Germinal center (tissue), 1 donor: ENCODE data around the gene NR2C2AP.
A peak's percentile ranks its signal among the peaks of the same experiment; 100 is the strongest.
"Not testable (repeated sequence)": the region's sequence is repeated elsewhere in the genome, so short reads cannot be mapped to it uniquely, and the experiment has no call there.

Experiments used
- DNase-seq: peaks from one replicate; pipeline ENCODE4 v3.0.0; 2012; ENCODE audit warnings: mixed read lengths, low spot score

Gene NR2C2AP

DNA sequence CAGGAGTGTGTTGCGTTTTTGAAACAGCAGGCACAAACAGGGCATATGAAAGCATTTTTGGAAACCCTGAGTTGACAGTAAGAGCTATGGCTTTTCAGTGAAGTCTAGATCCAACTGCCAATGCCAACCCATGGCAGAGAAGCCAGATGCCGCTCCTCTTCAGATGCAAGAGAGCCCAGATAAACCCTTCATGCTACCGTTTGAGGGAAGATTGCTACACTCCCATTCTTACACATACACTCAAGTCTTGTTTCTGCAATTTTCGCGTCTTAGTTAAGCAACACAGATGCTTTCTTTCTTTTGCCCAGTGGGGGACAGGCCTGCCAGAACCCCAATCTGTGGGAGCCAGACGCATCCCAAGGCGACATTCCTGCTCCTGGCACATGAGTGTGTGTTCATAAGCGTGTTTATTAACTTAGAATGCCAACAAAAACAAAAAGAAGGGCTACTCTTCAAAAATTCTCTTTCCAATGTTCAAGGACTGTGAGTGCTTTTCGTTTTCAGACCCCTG, 21.7 kb downstream of the NR2C2AP start:
- no peak for DNase-seq

DNA sequence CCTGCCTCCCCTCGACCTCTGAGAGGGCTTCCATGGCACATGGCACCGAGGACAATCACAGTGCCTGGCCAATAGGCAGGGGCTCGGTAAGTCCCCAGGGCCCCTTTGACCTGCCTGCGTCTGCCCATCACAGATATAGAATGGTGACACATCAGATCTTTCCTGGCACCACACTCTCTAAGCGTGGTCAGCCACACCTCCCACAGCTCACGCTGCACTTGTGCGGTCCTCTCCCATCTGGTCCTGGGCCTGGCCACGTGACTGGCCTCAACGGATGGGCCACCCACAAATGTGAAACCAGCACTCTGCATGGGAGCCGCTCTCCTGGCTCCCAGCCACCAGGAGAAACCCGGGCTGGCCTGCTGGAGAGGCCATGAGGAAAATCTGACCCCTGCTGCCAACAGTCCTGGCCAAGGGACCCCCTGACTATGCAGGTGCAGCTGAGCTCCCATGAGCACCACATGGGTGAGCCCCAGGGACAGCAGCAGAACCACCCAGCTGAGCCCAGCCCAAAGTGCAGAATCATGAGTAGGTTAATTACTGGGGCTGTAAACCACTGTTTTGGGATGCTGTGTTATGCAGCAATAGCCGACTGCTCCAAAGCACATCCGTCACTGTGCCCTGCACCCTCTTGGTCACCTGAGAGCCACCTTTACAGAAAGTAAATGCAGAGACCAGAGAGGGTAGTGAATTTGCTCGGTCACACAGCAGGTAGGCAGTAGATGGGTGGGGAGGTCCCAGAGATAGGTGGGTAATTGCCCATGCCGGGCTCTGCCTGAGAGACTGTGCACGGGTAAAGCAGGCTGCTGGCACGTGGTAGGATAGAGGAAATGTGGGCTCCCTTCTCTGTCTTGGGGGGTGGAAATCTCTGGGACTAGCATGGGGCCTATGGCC, 23.4 kb downstream of the NR2C2AP start:
- no peak for DNase-seq

DNA sequence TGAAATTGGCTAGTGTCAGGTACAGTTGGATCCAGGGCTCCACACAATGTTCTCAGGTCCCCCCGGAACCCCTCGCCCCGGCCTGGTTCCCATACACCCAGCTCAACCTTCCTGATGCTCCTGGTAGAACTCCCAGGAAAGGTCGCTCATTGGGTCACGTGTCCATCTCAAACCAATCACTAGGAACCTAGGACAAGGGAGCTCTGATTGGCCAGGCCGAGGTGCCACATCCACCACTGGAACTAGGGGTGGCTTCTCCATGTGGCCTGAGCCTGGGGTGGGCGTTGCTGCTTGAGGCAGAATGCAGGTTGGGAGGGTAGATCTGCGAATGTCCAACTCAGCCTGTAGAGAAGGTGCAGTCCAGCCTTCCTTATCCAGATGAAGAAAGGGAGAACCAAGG, 26.3 kb downstream of the NR2C2AP start:
- DNase-seq = no peak

DNA sequence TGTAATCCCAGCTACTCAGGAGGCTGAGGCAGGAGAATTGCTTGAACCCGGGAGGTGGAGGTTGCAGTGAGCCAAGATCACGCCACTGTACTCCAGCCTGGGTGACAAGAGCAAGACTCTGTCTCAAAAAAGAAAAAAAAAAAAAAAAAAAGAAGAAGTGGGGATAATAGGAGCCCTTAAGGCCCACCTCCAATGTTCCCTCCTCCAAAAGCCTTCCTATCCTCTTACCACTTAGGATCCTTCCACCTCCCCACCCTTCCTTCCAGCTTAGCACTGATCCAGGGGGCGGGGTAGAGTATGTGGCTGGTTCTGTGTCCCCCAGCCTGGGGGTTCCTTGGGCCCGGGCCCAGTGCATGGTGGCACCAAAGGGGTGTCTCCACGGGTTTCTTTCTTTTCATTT, 30.0 kb downstream of the NR2C2AP start:
- DNase-seq = not testable (repeated sequence)

DNA sequence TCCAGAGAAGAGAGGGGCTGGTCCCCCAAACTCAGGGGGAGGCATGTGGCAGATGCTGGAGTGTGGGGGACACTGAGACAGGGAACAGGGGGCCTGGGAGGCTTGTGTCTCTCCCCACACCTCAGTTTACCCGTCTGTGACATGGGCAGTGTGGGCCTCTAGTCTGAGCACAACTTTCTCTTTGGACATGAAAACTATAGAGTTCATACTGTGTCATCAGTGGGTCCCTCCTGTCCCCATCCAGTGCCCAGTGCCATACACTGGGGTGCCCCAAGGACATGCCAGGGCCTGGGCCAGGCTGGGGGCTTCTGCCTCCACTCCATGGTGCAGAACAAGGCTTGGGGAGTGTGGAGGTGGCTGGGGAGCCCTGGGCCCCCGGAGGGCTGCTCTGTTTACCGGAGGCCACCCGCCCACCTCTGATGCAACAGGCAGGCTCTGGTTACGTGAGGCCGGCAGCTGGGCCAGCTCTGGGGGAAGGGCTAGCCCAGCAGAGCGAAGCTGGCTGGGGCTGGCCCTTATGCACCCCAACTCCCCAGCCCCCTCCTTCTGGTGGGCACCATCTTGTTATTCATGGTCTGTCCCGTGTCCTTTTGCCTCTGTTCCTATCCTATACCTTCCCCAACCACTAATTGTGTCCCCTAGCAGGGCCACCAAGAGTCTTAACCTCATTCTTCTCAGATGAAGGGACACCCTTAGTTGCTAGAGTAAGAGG, 31.2 kb downstream of the NR2C2AP start:
- DNase-seq = peak; percentile 34

DNA sequence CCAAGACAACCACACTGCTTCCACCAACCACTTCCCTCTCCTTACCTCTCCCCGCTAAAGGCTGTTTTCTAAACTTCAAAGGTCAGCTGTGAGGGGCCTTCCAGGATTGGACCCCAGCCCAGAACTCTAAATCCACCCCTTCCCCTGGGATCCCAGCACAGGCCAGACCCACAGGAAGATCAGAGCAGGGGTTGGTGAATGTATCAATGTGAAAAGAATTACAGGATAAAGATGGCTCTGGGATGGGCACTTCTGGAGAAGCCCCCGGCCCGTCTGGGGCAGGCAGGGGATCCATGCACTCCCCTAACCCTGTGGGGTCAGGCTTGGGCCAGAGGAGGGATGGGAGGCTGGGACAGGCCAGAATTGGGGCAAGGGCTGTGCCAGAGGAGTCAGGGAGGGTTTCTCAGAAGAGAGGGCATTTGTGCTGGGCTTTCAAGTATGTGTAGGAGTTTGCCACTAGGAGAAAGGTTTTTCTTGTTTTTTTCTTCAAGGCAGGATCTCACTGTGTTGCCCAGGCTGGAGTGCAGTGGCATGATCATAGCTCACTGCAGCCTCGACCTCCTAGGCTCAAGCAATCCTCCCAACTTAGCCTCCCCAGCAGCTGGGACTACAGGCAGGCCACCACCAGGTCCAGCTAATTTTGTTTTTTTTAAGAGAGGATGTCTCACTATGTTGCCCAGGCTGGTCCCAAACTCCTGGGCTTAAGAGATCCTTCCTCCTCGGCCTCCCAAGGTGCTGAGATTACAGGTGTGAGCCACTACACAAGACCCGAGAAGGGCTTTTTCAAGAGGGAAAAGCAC, 32.1 kb downstream of the NR2C2AP start:
- no peak for DNase-seq

DNA sequence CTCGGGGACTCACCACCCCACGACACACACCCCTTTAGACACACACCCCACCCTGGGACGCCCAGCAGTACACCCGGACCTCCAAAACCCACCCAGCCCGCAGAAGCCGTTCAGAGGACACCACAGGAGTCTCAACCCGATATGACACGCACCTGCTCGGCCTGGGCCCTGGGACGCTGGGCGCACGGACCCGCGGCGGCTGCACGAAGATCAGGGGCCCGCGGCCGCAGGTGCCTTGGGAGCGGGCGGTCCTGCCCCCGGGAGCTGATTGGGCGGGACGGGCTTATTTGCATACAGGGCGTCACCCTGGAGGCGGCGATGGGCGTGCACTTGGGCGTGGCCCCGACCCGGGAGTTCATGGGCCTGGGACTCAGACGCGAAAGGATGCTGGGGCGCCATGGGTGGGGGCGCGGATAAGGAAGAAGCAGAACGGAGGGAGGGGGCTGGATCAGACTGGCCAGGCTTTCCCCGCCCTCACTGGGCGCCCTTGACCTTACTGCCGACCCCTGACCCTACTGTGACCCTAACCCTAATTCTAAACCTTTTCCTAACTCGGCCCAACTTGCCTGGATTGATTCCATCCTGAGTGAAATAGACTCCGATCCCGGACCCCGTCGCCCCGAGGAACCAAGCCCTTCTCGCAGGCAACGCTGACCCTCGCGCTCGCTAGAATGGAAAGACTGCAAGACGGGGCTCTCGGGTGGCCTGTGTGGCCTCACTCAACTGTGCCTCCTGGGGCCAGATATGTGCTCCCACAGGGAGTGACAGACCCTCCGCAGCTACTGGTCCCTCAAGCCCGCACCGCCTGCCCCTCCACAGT, 33.0 kb downstream of the NR2C2AP start, which contains the start of gene MEF2B:
TSS of gene MEF2B (minus strand) at position 211 of the 820 bp plus-strand sequence. CDS start 19,528 bp downstream, outside the sequence.
- peak; percentile 96 for DNase-seq

DNA sequence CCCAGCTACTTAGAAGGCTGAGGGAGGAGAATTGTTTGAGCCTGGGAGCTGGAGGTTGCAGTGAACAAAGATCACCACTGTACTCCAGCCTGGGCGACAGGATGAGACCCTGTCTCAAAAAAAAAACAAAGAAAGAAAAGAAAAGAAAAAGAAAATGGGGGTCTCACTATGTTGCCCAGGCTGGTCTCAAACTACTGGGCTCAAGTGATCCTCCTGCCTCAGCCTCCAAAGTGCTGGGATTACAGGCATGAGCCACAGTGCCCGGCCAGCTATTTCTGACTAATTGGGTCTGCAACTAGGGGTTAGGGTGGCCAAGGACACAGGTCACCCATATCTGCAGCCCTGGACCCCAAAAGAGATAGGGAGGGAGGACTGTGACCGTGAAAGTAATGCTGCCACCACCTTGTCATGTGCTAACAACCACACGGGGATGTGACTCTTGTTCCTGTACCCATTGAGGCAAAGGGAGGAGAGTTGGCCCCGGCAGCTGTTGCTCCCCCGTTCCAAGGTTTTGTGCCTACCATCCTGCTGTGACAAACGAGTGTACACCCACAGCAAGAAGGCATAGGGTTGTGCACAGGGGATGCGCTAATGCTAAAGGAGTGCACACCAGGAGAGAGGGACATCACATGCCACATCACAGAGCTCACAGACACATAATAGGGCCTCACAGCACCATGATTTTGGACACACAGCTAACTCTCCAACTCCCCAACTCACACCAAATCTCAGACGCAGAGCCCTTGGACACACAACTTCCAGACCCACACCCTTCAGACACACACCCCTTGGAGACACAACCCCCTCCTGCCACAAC, 33.8 kb downstream of the NR2C2AP start:
- no peak for DNase-seq

DNA sequence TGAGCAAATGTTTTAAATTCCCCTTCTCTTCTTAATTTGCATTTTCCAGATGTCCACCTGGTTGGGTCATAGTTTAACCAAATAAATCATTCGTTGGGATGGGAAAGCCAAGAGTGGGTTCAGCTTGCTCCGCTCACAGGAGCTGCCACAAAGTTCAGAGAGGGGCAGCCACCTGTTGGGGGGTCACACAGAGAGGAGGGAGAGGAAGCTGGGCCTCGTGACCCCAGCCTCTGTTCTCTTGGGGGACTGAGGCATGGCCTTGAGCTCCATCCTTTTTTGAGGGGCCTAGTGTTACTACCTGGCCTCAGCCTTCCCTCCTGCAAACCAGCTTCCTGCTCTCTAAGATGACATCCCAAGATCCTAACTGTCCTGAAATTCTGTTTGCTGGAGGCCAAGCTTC, 35.6 kb downstream of the NR2C2AP start:
- no peak for DNase-seq

DNA sequence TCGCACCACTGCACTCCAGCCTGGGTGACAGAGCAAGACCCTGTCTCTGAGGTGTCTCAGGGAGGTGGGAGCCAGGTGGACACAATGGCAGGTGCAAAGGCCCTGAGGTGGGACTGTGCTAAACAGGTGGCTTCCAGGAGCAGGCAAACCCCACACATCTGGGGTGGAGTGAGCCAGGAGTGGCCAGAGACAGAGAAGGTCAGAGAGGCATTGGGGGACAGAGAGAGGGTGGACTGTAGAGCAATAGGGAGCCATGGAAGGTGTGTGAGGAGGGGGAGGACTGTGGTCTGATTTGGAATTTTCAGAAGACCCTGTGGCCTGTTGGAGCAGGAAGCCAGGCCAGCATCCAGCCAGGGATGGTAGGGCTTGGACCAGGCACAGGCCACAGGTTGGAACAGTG, 37.8 kb downstream of the NR2C2AP start:
- no peak for DNase-seq

DNA sequence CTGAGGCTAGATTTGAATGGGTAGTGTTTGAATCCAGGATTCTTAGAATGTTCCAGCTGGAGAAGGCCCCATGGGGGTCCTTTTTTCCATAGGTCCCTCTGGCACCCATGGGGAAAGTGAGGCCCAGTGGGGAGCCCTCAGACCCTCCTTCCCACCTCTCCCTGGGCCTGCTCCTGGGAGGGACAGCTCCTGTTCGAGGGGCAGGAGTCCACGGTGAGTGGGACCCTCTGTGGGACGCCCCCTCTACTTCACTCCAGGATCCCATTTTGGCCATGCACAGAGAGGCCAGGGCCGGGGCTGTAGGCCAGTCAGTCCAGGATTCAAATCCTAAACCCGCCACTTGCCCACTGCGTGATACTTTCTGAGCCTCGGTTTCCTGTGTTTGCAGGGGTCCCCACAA, 40.7 kb downstream of the NR2C2AP start:
- DNase-seq = no peak

DNA sequence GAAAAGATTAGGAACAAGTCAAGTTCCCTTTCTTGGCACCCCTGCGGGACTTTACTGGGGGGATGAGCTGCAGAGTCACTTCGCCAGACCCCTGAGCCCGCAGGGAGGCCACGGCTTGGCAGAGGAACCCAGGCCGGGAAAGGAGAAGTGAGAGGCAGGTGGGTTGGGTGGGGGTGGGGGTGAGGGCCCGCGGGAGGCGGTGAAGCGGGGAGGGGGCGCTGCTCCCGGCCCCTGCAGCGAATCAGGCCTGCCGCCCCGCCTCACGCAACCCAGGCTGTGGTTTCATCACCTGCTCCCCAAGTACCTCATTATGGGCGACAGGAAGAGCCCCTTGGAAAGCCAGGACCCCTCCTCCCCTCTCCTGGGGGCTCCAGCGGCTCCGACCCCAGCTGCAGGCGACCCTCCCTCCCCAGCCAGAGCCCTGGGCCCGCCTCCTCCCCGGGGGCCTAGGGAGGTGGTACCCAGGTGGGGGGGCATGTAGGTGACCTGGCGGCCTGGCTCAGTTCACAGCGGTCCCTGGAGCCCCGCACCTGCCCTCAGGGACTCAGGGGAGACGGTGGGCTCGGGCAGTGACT, 42.7 kb downstream of the NR2C2AP start:
- DNase-seq = peak; percentile 87

DNA sequence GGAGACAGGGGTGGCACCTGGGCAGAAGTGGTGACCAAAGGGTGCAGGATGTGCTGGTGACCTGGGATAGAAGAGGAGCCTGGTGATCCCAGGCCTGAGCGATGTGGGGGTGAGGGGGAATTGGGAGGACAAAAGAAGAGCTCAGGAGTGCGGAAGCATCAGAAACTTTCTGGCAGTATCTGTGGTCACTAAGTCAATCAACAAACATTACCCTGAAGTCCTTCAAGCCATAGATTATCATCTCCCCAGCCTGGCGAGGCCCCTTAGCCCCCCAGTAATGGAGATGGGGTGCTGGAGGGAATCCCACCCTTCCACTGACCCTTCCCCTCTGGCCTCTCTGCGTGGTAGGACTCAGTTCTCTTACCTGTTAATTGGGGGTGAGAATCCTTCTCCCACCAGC, 43.7 kb downstream of the NR2C2AP start:
- no peak for DNase-seq

DNA sequence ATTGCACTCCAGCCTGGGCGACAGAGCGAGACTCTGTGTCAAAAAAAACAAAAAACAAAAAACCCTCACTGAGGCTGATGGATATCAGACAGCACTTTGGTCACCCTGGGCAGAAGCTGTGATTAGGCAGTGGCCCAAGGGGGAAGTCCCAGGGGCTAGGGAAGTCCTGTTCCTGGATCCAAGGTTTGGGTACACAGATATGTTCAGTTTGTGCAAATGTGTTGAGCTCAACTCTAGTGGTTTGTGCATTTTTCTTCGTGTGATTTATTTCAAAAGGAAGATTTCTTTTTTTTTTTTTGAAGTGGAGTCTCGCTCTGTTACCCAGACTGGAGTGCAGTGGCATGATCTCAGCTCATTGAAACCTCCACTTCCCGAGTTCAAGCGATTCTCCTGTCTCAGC, 45.4 kb downstream of the NR2C2AP start:
- DNase-seq = no peak

DNA sequence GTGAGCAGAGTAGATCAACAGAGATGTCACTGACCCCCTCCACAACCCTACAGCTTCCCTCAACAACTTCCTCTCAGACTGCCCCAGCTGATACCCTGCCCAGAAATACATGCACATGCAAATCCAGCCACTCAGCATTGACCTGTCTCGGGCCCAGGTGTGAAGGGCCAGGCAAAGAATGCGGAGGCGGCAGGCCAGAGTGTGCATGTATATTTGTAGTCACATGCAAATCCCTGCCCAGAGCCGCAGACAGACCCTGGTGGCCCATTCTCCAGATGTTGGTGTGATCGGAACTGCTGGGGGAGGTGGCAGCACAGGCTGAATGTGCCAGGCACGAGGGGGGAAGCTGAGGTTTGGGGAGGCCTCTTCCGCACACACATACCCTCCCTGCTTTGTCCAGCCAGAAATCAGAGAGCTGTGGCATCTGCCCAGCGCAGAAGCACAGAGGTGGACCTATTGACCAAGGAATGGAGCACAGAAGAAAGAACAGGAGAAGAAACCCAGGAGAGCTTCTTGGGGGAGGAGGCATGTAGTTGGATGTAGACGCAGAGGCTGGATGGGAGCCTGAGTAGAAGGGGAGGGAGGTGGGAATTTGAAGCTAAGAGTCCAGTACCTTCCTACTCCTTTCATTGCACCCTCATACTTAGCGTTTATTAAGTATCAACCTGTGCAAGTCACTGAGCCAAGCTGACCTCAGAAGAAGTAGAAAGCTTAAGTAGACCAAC, 47.6 kb downstream of the NR2C2AP start:
- peak; percentile 87 for DNase-seq

DNA sequence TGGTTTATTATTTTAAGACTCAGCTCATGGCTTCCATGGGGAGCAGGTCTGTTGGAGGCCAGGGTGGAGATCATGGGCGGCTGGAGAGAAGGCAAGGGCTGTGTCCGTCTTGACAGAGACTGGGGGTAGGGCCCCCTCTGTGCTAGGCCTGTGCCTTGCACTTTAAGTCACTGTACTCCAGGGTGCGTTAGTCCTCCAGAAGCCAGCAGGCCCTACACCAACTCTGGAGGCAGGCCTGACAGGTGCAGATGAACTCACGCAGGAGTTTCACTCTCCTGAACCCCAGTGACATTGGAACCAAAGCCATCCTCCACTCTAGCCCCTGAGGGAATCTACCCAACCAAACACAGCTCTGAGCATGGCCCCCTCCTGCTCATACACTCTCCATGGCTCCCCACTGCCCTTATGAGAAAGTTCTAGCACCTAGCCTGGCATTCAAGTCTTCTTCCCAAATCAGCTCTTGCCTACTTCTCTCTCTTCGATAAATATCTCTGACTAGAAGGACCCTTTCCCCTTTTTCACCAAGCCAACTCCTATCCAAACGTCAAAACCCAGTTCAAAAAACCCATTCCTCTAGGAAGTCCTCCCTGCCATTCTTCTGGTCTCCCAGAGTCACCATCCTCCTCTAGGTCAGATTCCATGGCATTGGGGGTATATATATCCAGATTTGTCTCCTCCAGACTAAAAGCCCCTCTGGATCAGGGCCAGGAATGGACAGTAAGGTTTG, 48.3 kb downstream of the NR2C2AP start:
- DNase-seq = no peak

DNA sequence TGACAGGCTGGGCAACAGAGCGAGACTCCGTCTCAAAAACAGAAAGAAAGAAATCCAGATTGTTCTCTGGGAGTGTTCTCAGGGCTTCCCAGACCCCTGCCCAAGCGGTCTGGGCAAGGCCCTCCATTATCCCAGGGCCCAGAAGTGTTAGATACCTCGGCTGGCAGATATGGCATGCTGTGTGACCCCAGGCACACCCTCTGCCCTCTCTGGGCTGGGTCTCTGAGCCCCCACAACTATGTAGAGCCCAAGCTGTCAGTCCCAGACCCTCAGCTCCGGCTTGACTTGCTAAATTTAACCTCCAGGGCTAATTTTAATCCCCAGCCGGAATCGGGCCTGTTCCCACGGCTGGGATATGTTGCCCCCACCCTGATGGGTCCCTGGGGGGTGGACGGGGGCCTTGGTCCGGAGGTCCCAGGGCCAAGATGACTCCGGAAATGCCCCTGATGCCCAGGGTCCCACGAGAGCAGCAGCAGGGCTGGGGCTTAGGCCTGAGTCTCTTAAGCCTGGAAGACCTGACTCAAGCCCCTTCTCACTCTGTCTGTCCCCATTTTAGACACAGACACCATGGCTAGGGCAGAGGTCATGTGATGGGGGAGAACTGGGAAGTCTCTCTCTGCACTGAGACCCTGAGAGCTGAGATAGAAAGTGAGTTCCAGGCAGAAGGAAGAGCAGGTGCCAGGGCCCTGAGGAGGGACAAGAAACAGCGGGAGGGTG, 50.4 kb downstream of the NR2C2AP start:
- no peak for DNase-seq

DNA sequence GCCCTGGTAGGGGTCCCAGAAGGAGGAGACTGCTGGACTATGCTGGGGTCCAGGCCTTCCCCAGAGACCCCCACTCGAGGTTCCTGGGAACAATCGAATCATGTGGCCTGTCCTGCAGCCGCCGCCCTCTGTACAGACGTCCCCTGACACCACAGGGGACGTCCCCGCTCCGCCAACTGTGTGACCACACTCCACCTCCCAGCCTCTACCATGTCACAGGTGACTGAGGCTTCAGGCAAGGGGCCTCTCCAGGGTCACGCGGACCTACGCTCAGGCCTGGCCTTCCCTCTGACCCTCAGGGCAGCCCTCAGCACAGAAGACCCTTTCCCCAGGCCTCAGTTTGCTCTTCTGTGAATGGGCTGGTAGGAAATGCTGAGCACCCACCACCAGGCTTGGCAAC, 51.8 kb downstream of the NR2C2AP start:
- DNase-seq = no peak
